Measurements from ENCODE around the gene FGD6. TPM values are rescaled to one million over a fixed set of nuclear protein-coding genes. Genes with fewer than 3 reads are reported as not detected.
"Not testable (repeated sequence)": the region's sequence is repeated elsewhere in the genome, so short reads cannot be mapped to it uniquely, and the experiment has no call there.

The FGD6 gene
- total RNA-seq, 1 donor from 2014 or later, result 17.7 TPM

DNA sequence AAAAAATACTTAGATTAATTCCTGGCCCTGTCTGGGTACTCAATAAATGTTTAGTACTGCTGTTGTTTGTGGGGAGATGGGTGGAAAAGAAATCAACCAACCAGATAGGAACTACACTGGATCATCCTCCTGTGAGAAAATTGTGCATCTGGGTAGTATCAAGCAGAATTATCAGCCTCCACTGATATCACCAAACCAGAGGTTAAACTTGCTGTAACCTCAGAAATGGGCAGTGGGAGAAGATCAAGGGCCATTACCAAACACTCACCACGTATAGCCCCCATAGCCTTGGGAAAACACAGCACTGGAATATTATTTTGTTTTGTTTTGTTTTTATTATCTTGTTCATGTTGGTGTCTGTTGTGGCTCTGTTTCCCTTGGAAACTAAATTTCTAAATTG is 20.0 kb upstream of the FGD6 start:
- Histone ChIP-seq H3K9me3 (no peaks in the 10 kb centered on the region), H3K4me1 (peaks cover 21% of the 10 kb centered on the region), H3K27me3 (no peaks in the 10 kb centered on the region), H3K4me3 (no peak overlapping the region), H3K36me3 (peaks cover 0 to 2% of the 10 kb centered on the region in 2 donors), H3K27ac (no peak overlapping the region)
- intact Hi-C loops (cut with DNase I), result no loop called here
- no peak for DNase-seq (ENCODE audit: extremely low spot score in 2 of 2)
- no peak for TF ChIP-seq POLR2AphosphoS5 (IDR thresholded peaks at IDR 0.05; ENCODE audit: insufficient read depth in 1 of 2, low read depth in 1 of 2)
- TF ChIP-seq CTCF (IDR thresholded peaks at IDR 0.05), result no peak
- no peak for TF ChIP-seq POLR2A (IDR thresholded peaks at IDR 0.05)

GRCh38 chr12:95235621-95236020 is 18.4 kb upstream of the FGD6 start:
- H3K27ac ChIP-seq; H3K9me3 ChIP-seq; intact Hi-C loops (cut with DNase I); H3K27me3 ChIP-seq; DNase-seq (ENCODE audit: extremely low spot score in 2 of 2); H3K4me3 ChIP-seq; H3K36me3 ChIP-seq: not testable (repeated sequence)
- H3K4me1 ChIP-seq, result peaks cover 29% of the 10 kb centered on the region

DNA sequence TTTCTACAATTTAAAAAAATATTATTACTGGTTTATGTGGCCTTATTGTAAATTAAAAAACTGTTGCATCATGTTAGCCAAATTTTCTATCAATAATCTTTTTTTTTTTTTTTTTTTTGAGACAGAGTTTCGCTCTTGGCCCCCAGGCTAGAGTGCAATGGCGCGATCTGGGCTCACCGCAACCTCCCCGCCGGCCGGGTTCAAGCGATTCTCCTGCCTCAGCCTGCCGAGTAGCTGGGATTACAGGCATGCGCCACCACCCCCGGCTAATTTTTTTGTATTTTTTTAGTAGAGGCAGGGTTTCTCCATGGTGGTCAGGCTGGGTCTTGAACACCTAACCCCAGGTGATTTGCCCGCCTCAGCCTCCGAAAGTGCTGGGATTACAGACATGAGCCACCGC is 16.9 kb upstream of the FGD6 start:
- H3K27ac ChIP-seq; H3K36me3 ChIP-seq; intact Hi-C loops (cut with DNase I); H3K9me3 ChIP-seq; H3K27me3 ChIP-seq; DNase-seq (ENCODE audit: extremely low spot score in 2 of 2); H3K4me3 ChIP-seq: not testable (repeated sequence)
- H3K4me1 ChIP-seq, result peaks cover 35% of the 10 kb centered on the region

- H3K36me3 ChIP-seq, result no peaks in the 10 kb centered on the region
- H3K4me1 ChIP-seq, result peaks cover 33% of the 10 kb centered on the region
- H3K27ac ChIP-seq, result no peak overlapping the region
- no peak for DNase-seq (ENCODE audit: extremely low spot score in 2 of 2)
- H3K9me3 ChIP-seq, result no peaks in the 10 kb centered on the region
- TF ChIP-seq POLR2A (IDR thresholded peaks at IDR 0.05), result no peak
- intact Hi-C loops (cut with DNase I), result no loop called here
- H3K27me3 ChIP-seq, result no peaks in the 10 kb centered on the region
- no peak overlapping the region for H3K4me3 ChIP-seq
These were observed 13.9 kb upstream of the FGD6 start for GRCh38 chr12:95231190-95231589.

DNA sequence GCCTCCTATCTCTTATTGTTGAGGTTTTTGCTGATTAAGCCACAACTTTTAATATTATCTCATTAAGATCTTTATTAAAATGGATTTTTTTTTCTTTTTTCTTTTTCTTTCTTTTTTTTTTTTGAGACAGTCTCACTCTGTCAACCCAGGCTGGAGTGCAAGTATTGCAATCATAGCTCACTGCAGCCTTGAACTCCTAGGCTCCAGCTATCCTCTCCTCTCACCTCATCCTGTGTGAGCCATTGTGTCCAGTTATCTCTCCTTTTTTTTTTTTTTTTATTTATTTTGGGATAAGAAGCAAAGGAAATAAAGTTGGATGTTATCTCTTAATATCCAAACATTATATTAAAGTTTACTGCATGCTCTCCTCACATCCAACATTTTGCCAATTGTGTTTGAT is 13.0 kb upstream of the FGD6 start:
- H3K4me1 ChIP-seq, result peaks cover 33% of the 10 kb centered on the region

GRCh38 chr12:95229636-95230035 is 12.4 kb upstream of the FGD6 start:
- H3K27ac ChIP-seq, result no peak overlapping the region
- no peaks in the 10 kb centered on the region for H3K9me3 ChIP-seq
- no peaks in the 10 kb centered on the region for H3K27me3 ChIP-seq
- H3K4me3 ChIP-seq, result no peak overlapping the region
- intact Hi-C loops (cut with DNase I), result no loop called here
- H3K4me1 ChIP-seq, result peaks cover 40% of the 10 kb centered on the region
- TF ChIP-seq POLR2AphosphoS5 (IDR thresholded peaks at IDR 0.05; ENCODE audit: insufficient read depth in 1 of 2, low read depth in 1 of 2) (no peak), POLR2A (IDR thresholded peaks at IDR 0.05) (no peak), CTCF (IDR thresholded peaks at IDR 0.05) (no peak)
- no peak for DNase-seq (ENCODE audit: extremely low spot score in 2 of 2)
- H3K36me3 ChIP-seq, result peaks cover 0 to 10% of the 10 kb centered on the region in 2 donors

More for the DNA sequence above, 13.0 kb upstream of the FGD6 start:
- no peak for TF ChIP-seq POLR2A (IDR thresholded peaks at IDR 0.05)
- no peak for TF ChIP-seq POLR2AphosphoS5 (IDR thresholded peaks at IDR 0.05; ENCODE audit: insufficient read depth in 1 of 2, low read depth in 1 of 2)
- TF ChIP-seq CTCF (IDR thresholded peaks at IDR 0.05), result no peak
- Histone ChIP-seq H3K27ac (no peak overlapping the region), H3K27me3 (no peaks in the 10 kb centered on the region), H3K4me3 (no peak overlapping the region), H3K9me3 (no peaks in the 10 kb centered on the region), H3K36me3 (peaks cover 0 to 5% of the 10 kb centered on the region in 2 donors)
- intact Hi-C loops (cut with DNase I), result no loop called here
- no peak for DNase-seq (ENCODE audit: extremely low spot score in 2 of 2)

DNA sequence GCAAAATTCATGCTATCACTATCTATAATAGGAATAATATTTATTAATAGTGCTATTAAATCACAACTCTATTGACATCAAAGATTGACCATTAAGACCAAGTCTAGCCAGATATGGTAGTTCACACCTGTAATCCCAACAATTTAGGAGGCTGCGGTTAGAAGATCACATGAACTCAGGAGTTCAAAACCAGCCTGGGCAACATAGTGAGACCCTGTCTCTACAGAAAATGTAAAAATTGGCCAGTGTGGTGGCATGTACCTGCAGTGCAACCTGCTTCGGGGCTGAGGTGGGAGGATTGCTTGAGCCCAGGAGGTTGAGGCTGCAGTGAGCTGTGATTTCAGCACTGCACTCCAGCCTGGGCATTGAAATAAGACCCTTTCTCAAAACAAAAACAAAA is 11.3 kb upstream of the FGD6 start:
- H3K4me1 ChIP-seq, result peaks cover 46% of the 10 kb centered on the region
- H3K27ac ChIP-seq, result no peak overlapping the region
- intact Hi-C loops (cut with DNase I), result no loop called here

More for the DNA sequence above, 11.3 kb upstream of the FGD6 start:
- H3K36me3 ChIP-seq, result peaks cover 0 to 10% of the 10 kb centered on the region in 2 donors
- H3K9me3 ChIP-seq, result no peaks in the 10 kb centered on the region
- no peak for DNase-seq (ENCODE audit: extremely low spot score in 2 of 2)
- H3K27me3 ChIP-seq, result no peaks in the 10 kb centered on the region
- H3K4me3 ChIP-seq, result no peak overlapping the region
- no peak for TF ChIP-seq CTCF (IDR thresholded peaks at IDR 0.05)
- TF ChIP-seq POLR2A (IDR thresholded peaks at IDR 0.05), result no peak
- TF ChIP-seq POLR2AphosphoS5 (IDR thresholded peaks at IDR 0.05; ENCODE audit: insufficient read depth in 1 of 2, low read depth in 1 of 2), result no peak
